Heart right ventricle (tissue), 16 donors: ENCODE measurements around the gene TSHZ1. TPM values are rescaled to one million over a fixed set of nuclear protein-coding genes. Genes with fewer than 3 reads are reported as not detected.

ENCODE experiments used
- ATAC-seq, 8 donors: fragments of 200-7000 bp; cut with Tn5 transposase; one replicate each; pipeline ENCODE4 v1.9.1; 2020; ENCODE audit warnings: mild to moderate bottlenecking in 8 of 8, moderate library complexity in 8 of 8, moderate number of reproducible peaks in 1 of 8
- DNase-seq, 2 donors: peaks; one replicate each; pipeline ENCODE4 v3.0.0-alpha.2; 2020
- H3K27ac ChIP-seq, 10 donors: fragments of 200-600 bp; sonication (generic) in 2 of 10; one replicate each; pipeline versions ENCODE4 v1.5.0 to v1.8.0; 2020 to 2022; ENCODE audit warnings: mild to moderate bottlenecking in 3 of 10
- H3K27me3 ChIP-seq, 7 donors: fragments of 200-600 bp; one replicate each; pipeline ENCODE4 v1.8.0; 2021 to 2022; ENCODE audit warnings: mild to moderate bottlenecking in 2 of 7
- H3K36me3 ChIP-seq, 9 donors: fragments of 200-600 bp; sonication (generic) in 1 of 9; one replicate each; pipeline versions ENCODE4 v1.5.0 to v1.8.0; 2020 to 2022; ENCODE audit warnings: mild to moderate bottlenecking in 2 of 9
- H3K4me1 ChIP-seq, 9 donors: fragments of 200-600 bp; sonication (generic) in 1 of 9; one replicate each; pipeline versions ENCODE4 v1.5.0 to v1.8.0; 2020 to 2022; ENCODE audit warnings: mild to moderate bottlenecking in 4 of 9
- H3K4me3 ChIP-seq, 10 donors: fragments of 200-600 bp; sonication (generic) in 2 of 10; one replicate each; pipeline versions ENCODE4 v1.5.0 to v1.8.0; 2020 to 2022; ENCODE audit warnings: mild to moderate bottlenecking in 7 of 10, moderate library complexity in 2 of 10
- H3K9me3 ChIP-seq, 11 donors: fragments of 200-600 bp in 10 of 11; sonication (generic) in 2 of 11; one replicate each; pipeline versions ENCODE4 v1.5.0 to v1.8.0; 2013 to 2022; ENCODE audit warnings: mild to moderate bottlenecking in 2 of 11, control low read depth in 1 of 11, moderate library complexity in 1 of 11
- CTCF ChIP-seq, 9 donors: fragments of 200-600 bp; sonication (generic) in 2 of 9; IDR thresholded peaks; one replicate each; pipeline versions ENCODE4 v1.5.0 to v1.8.0; 2021 to 2022; ENCODE audit warnings: antibody characterized with exemption in 9 of 9, mild to moderate bottlenecking in 5 of 9, moderate library complexity in 1 of 9
- WGBS, 2 donors: extraction: QIAGEN DNeasy Blood & Tissue Kit; methylation state at CpG; one replicate each; pipeline ENCODE4 v1.1.7; 2013; ENCODE audit warnings: inconsistent platforms in 1 of 2; 5-methylcytosine and 5-hydroxymethylcytosine counted together
- intact Hi-C, 10 donors: fragments of 100-400 bp; cut with DNase I; formaldehyde crosslinking; loops; one replicate each; pipeline versions ENCODE4 v1.11.1 to v1.14.2; 2022
- polyA plus RNA-seq, 2 donors: library from polyadenylated mRNA; stranded (reverse); fragments of 200-250 nt; gene quantifications; one replicate each; pipeline ENCODE4 v1.2.3, GENCODE V29; 2013
- total RNA-seq, 10 donors: library from RNA; stranded (reverse); fragmentation: NEBNext Ultra II Directional in 3 of 10; extraction: Animal tissue kit (Norgen Biotek cat#: 25700) in 3 of 10; gene quantifications; one replicate each; pipeline versions ENCODE4 v1.2.1 to v1.2.4, GENCODE V29; 2021 to 2023
- donor health status: Arrhythmogenic right ventricular cardiomyopathy.
- donor health status: ischemic (EF 13 %, LVEDD 7.1; RV severe dilation, severe dysfunction).
- donor health status: healthy with polysubstance abuse.
- donor health status: DM: no; HTN: yes; CAD: no.
- donor health status: DM: no; HTN: no; CAD: no.
- donor health status: ischemic (EF 25% LVEDD 6.9; RV normal size, moderate dysfunction).
- donor health status: ischemic (EF 25% LVEDD 5.7; RV mildly dilated, moderate dysfunction).
- donor health status: healthy.
- donor health status: DM: yes; HTN: yes; CAD: no.
- donor health status: Ischemic cardiomyopathy.
- donor health status: ischemic (EF 35%, LVEDD 5.7; RV mildly dilated, moderate dysfunction).
- donor health status: nonischemic (EF 11% LVEDD 7.7; RV severe dilation, severe dysfunction).
- donor health status: DM: yes; HTN: yes; CAD: no.
- donor health status: PGD.
- donor health status: ischemic (EF 29% LVEDD 5.4; RV normal size, mild dysfunction).
- donor health status: nonischemic (EF 23%, LVEDD 6.1; RV moderate dilation, normal function).

Gene TSHZ1
- total and polyA plus RNA-seq, 12 donors: 4.8 to 22.9 (median 17.6) TPM

GRCh38 chr18:75170022-75170789, 40.4 kb upstream of the TSHZ1 start:
- H3K27ac ChIP-seq: peak overlapping the region; percentile 59 to 93 (median 82)

GRCh38 chr18:75170916-75171315, 39.7 kb upstream of the TSHZ1 start:
- WGBS, 2 donors: 59 to 75% methylated on average over 11 of the region's 11 CpGs
- Histone ChIP-seq H3K27me3 (no peaks in the 10 kb centered on the region), H3K9me3 (no peaks in the 10 kb centered on the region), H3K36me3 (no peaks in the 10 kb centered on the region), H3K4me3 (peak overlapping the region in 1 of 10 donors; percentile 46), H3K4me1 (peaks cover 5 to 55% (median 17%) of the 10 kb centered on the region in 9 donors), H3K27ac (peak overlapping the region; percentile 65 to 93 (median 82))
- peak in 2 of 9 donors; percentile 3 to 13 for TF ChIP-seq CTCF (IDR thresholded peaks at IDR 0.05)
- intact Hi-C loops: loop anchor here in 2 of 10 donors (2.0 to 5.0 kb wide), 2 partner anchors 36 to 38 kb away; partner anchors contain the start of gene PTGR3 (in 2 of the 2)
- DNase-seq (peak in 1 of 2 donors; percentile 66), ATAC-seq (peak in 7 of 8 donors; percentile 16 to 82 (median 66))

More at GRCh38 chr18:75170022-75170789, 40.4 kb upstream of the TSHZ1 start:
- H3K4me3 ChIP-seq: peak overlapping the region in 9 of 10 donors; percentile 0 to 46 (median 23)
- peak; percentile 58 to 84 (median 78) for ATAC-seq
- intact Hi-C loops: loop anchor here in 2 of 10 donors (2.0 to 5.0 kb wide), 2 partner anchors 37 to 39 kb away; partner anchors contain the start of gene PTGR3 (in 2 of the 2)
- peak; percentile 52 to 55 for DNase-seq
- peaks cover 5 to 55% (median 17%) of the 10 kb centered on the region in 9 donors for H3K4me1 ChIP-seq
- TF ChIP-seq CTCF (IDR thresholded peaks at IDR 0.05): peak in 7 of 9 donors; percentile 9 to 55 (median 30)
- H3K36me3 ChIP-seq: no peaks in the 10 kb centered on the region
- WGBS, 2 donors: 69 to 79% methylated on average over 34 of the region's 34 CpGs
- H3K9me3 ChIP-seq: no peaks in the 10 kb centered on the region
- no peaks in the 10 kb centered on the region for H3K27me3 ChIP-seq

GRCh38 chr18:75172299-75173124, 38.1 kb upstream of the TSHZ1 start:
- TF ChIP-seq CTCF (IDR thresholded peaks at IDR 0.05): no peak
- Histone ChIP-seq H3K9me3 (no peaks in the 10 kb centered on the region), H3K27me3 (no peaks in the 10 kb centered on the region), H3K4me3 (no peak overlapping the region), H3K4me1 (peaks cover 5 to 49% (median 17%) of the 10 kb centered on the region in 9 donors), H3K27ac (peak overlapping the region in 2 of 10 donors; percentile 86 to 93), H3K36me3 (no peaks in the 10 kb centered on the region)
- WGBS, 2 donors: 74 to 84% methylated on average over 17 of the region's 17 CpGs
- intact Hi-C loops: loop anchor here in 1 of 10 donors (5.0 kb wide), 1 partner anchor 35 kb away; the partner anchor contains the start of gene PTGR3
- ATAC-seq: no peak
- no peak for DNase-seq

GRCh38 chr18:75173125-75173432, 37.5 kb upstream of the TSHZ1 start:
- Histone ChIP-seq H3K27me3 (no peaks in the 10 kb centered on the region), H3K9me3 (no peaks in the 10 kb centered on the region), H3K27ac (peak overlapping the region in 2 of 10 donors; percentile 26 to 86), H3K4me1 (peaks cover 5 to 43% (median 14%) of the 10 kb centered on the region in 9 donors), H3K36me3 (no peaks in the 10 kb centered on the region), H3K4me3 (no peak overlapping the region)
- no peak for DNase-seq
- TF ChIP-seq CTCF (IDR thresholded peaks at IDR 0.05): peak in 3 of 9 donors; percentile 15 to 31 (median 17)
- intact Hi-C loops: loop anchor here in 1 of 10 donors (5.0 kb wide), 1 partner anchor 34 kb away; the partner anchor contains the start of gene PTGR3
- WGBS, 2 donors: 50 to 59% methylated on average over 5 of the region's 5 CpGs
- no peak for ATAC-seq
